ENCODE results near the gene RABEP2. TPM values are rescaled to one million over a fixed set of nuclear protein-coding genes. Genes with fewer than 3 reads are reported as not detected.
A peak's percentile ranks its signal among the peaks of the same experiment; 100 is the strongest.

RABEP2 gene
- total and polyA plus RNA-seq, 10 donors = 40.8 to 90.0 (median 53.1) TPM

DNA sequence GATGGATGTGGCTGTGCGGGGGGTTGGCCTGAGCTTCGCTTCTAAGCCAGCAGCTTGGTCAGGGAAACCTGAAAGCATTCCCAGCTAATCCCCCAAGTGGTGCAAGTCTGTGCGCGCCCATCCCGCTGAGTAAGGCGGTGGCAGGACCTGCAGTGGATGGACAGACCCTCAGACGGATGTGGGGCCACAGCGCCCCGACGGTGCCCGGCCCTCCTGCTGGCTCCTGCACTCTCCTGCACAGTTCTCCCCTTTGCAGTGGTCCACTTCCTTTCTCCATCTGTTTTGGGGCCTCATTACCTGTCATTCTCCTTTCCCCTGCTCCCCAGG is 44.5 kb downstream of the RABEP2 start:
- Histone ChIP-seq H3K4me3 (peak overlapping the region in 6 of 8 donors; percentile 62 to 87 (median 80)), H3K27ac (no peak overlapping the region), H3K27me3 (replicated peaks in 1 of 7) (peaks cover 0 to 34% (median 0%) of the 10 kb centered on the region in 7 donors), H3K9me3 (no peaks in the 10 kb centered on the region), H3K36me3 (peaks cover 0 to 6% (median 0%) of the 10 kb centered on the region in 6 donors), H3K4me1 (peaks cover 6 to 27% (median 19%) of the 10 kb centered on the region in 6 donors)
- peak; percentile 62 for DNase-seq
- intact Hi-C loops (cut with DNase I; ENCODE audit: low total_unique reads) = no loop called here
- TF ChIP-seq POLR2AphosphoS5 (IDR thresholded peaks at IDR 0.05) (no peak), POLR2A (IDR thresholded peaks at IDR 0.05) (no peak), CTCF (IDR thresholded peaks at IDR 0.05 in 8 of 11, conservative IDR thresholded peaks at IDR 0.05 in 3 of 11) (no peak)
- 14 to 38% (median 27%) methylated on average over 10 to 11 of the region's 11 CpGs for WGBS, 5 donors

GRCh38 chr16:28879841-28880588 is 45.0 kb downstream of the RABEP2 start:
- Histone ChIP-seq H3K9me3 (no peaks in the 10 kb centered on the region), H3K4me1 (peaks cover 6 to 27% (median 19%) of the 10 kb centered on the region in 6 donors), H3K4me3 (peak overlapping the region; percentile 62 to 87 (median 76)), H3K27ac (peak overlapping the region in 4 of 8 donors; percentile 34 to 61 (median 53)), H3K27me3 (replicated peaks in 1 of 7) (peaks cover 0 to 34% (median 0%) of the 10 kb centered on the region in 7 donors), H3K36me3 (peaks cover 0 to 11% (median 0%) of the 10 kb centered on the region in 6 donors)
- intact Hi-C loops (cut with DNase I; ENCODE audit: low total_unique reads) = no loop called here
- WGBS, 5 donors = 1 to 2% (median 2%) methylated on average over 18 to 66 of the region's 66 CpGs
- TF ChIP-seq POLR2AphosphoS5 (IDR thresholded peaks at IDR 0.05) (peak; percentile 43 to 67 (median 61)), POLR2A (IDR thresholded peaks at IDR 0.05) (no peak), CTCF (IDR thresholded peaks at IDR 0.05 in 8 of 11, conservative IDR thresholded peaks at IDR 0.05 in 3 of 11) (peak in 8 of 11 experiments; percentile 32 to 71 (median 51))
- DNase-seq = peak; percentile 94

- Histone ChIP-seq H3K36me3 (peaks cover 0 to 16% (median 2%) of the 10 kb centered on the region in 6 donors), H3K4me1 (peaks cover 6 to 27% (median 19%) of the 10 kb centered on the region in 6 donors), H3K27ac (peak overlapping the region in 4 of 8 donors; percentile 34 to 61 (median 53)), H3K27me3 (replicated peaks in 1 of 7) (peaks cover 0 to 34% (median 0%) of the 10 kb centered on the region in 7 donors), H3K9me3 (no peaks in the 10 kb centered on the region), H3K4me3 (peak overlapping the region; percentile 62 to 87 (median 76))
- intact Hi-C loops (cut with DNase I; ENCODE audit: low total_unique reads) = no loop called here
- TF ChIP-seq CTCF (IDR thresholded peaks at IDR 0.05 in 8 of 11, conservative IDR thresholded peaks at IDR 0.05 in 3 of 11) = no peak
- TF ChIP-seq POLR2AphosphoS5 (IDR thresholded peaks at IDR 0.05) = no peak
- TF ChIP-seq POLR2A (IDR thresholded peaks at IDR 0.05) = no peak
- 2 to 5% (median 3%) methylated on average over 24 to 27 of the region's 27 CpGs for WGBS, 5 donors
- DNase-seq = no peak
Observed at GRCh38 chr16:28879261-28879840, 45.7 kb downstream of the RABEP2 start.
